Naive thymus-derived CD4-positive, alpha-beta T cell (primary cell): Measurements from ENCODE around the gene KRTAP12-3. TPM values are rescaled to one million over a fixed set of nuclear protein-coding genes. Genes with fewer than 3 reads are reported as not detected.

Experiments
- polyA plus RNA-seq, 2 donors: library from polyadenylated mRNA; unstranded; fragments of 300-500 nt; fragmentation: Illumina TruSeq; gene quantifications; one replicate each; pipeline ENCODE4 v1.2.3, GENCODE V29; 2021
- total RNA-seq, 6 experiments: library from RNA in 5 of 6; stranded (reverse) in 5 of 6; gene quantifications; 1 replicate in 5 of 6; 2 replicates in 1 of 6; pipeline ENCODE4 v1.2.3 and lab custom pipeline; 2021 to 2026

KRTAP12-3 gene
- total and polyA plus RNA-seq, 7 experiments from 2014 or later: 1.1 TPM; not detected in 6

Other genes starting within 250 kb of the KRTAP12-3 start
- gene LRRC3, start 202.4 kb upstream of the KRTAP12-3 start, total RNA-seq: 1 to 10 TPM in 3 of 5 experiments, under 1 TPM in 2; 0.79 to 3.3 (median 1.0) TPM
- under 1 TPM; 0.06 to 0.66 TPM for gene LRRC3, start 202.4 kb upstream of the KRTAP12-3 start, polyA plus RNA-seq
- gene KRTAP10-1, start 117.7 kb upstream of the KRTAP12-3 start, total RNA-seq: not detected
- gene KRTAP10-1, start 117.7 kb upstream of the KRTAP12-3 start, polyA plus RNA-seq: not detected
- not detected for gene KRTAP10-2, start 106.4 kb upstream of the KRTAP12-3 start, total RNA-seq
- gene KRTAP10-2, start 106.4 kb upstream of the KRTAP12-3 start, polyA plus RNA-seq: not detected
- gene KRTAP10-3, start 99.1 kb upstream of the KRTAP12-3 start, total RNA-seq: not detected
- not detected for gene KRTAP10-3, start 99.1 kb upstream of the KRTAP12-3 start, polyA plus RNA-seq
- gene KRTAP10-4, start 84.2 kb upstream of the KRTAP12-3 start, total RNA-seq: not detected
- gene KRTAP10-4, start 84.2 kb upstream of the KRTAP12-3 start, polyA plus RNA-seq: not detected
- not detected for gene KRTAP10-5, start 77.3 kb upstream of the KRTAP12-3 start, total RNA-seq
- gene KRTAP10-5, start 77.3 kb upstream of the KRTAP12-3 start, polyA plus RNA-seq: not detected
- not detected for gene KRTAP10-6, start 65.4 kb upstream of the KRTAP12-3 start, total RNA-seq
- not detected for gene KRTAP10-6, start 65.4 kb upstream of the KRTAP12-3 start, polyA plus RNA-seq
- not detected for gene KRTAP10-7, start 57.3 kb upstream of the KRTAP12-3 start, total RNA-seq
- gene KRTAP10-7, start 57.3 kb upstream of the KRTAP12-3 start, polyA plus RNA-seq: not detected
- not detected for gene KRTAP10-8, start 45.9 kb upstream of the KRTAP12-3 start, total RNA-seq
- not detected for gene KRTAP10-8, start 45.9 kb upstream of the KRTAP12-3 start, polyA plus RNA-seq
- gene KRTAP10-9, start 30.8 kb upstream of the KRTAP12-3 start, total RNA-seq: not detected
- gene KRTAP10-9, start 30.8 kb upstream of the KRTAP12-3 start, polyA plus RNA-seq: not detected
- not detected for gene KRTAP10-10, start 20.6 kb upstream of the KRTAP12-3 start, total RNA-seq
- not detected for gene KRTAP10-10, start 20.6 kb upstream of the KRTAP12-3 start, polyA plus RNA-seq
- gene KRTAP10-11, start 11.5 kb upstream of the KRTAP12-3 start, total RNA-seq: not detected
- gene KRTAP10-11, start 11.5 kb upstream of the KRTAP12-3 start, polyA plus RNA-seq: not detected
- gene KRTAP12-4, start 3.3 kb upstream of the KRTAP12-3 start, total RNA-seq: not detected
- not detected for gene KRTAP12-4, start 3.3 kb upstream of the KRTAP12-3 start, polyA plus RNA-seq
- gene KRTAP12-2, start 9.0 kb downstream of the KRTAP12-3 start, total RNA-seq: not detected
- not detected for gene KRTAP12-2, start 9.0 kb downstream of the KRTAP12-3 start, polyA plus RNA-seq
- not detected for gene KRTAP12-1, start 24.2 kb downstream of the KRTAP12-3 start, total RNA-seq
- gene KRTAP12-1, start 24.2 kb downstream of the KRTAP12-3 start, polyA plus RNA-seq: not detected
- gene KRTAP10-12, start 39.2 kb downstream of the KRTAP12-3 start, total RNA-seq: not detected
- gene KRTAP10-12, start 39.2 kb downstream of the KRTAP12-3 start, polyA plus RNA-seq: not detected
- gene TSPEAR, start 53.6 kb downstream of the KRTAP12-3 start, total RNA-seq: not detected
- under 1 TPM in 1 of 2 donors, not detected in 1; 0.07 TPM for gene TSPEAR, start 53.6 kb downstream of the KRTAP12-3 start, polyA plus RNA-seq
- gene UBE2G2, start 143.9 kb downstream of the KRTAP12-3 start, total RNA-seq: 100 to 1,000 TPM; 108 to 150 (median 129) TPM
- 10 to 100 TPM; 50.7 to 65.8 TPM for gene UBE2G2, start 143.9 kb downstream of the KRTAP12-3 start, polyA plus RNA-seq
- 10 to 100 TPM; 46.9 to 91.7 (median 70.2) TPM for gene SUMO3, start 160.1 kb downstream of the KRTAP12-3 start, total RNA-seq
- 10 to 100 TPM; 85.1 to 88.9 TPM for gene SUMO3, start 160.1 kb downstream of the KRTAP12-3 start, polyA plus RNA-seq
- 100 to 1,000 TPM in 2 of 5 experiments, 10 to 100 TPM in 3; 83.8 to 122 (median 95.6) TPM for gene PTTG1IP, start 215.8 kb downstream of the KRTAP12-3 start, total RNA-seq
- gene PTTG1IP, start 215.8 kb downstream of the KRTAP12-3 start, polyA plus RNA-seq: 10 to 100 TPM; 60.9 to 79.8 TPM